GM23248 (cell line): ENCODE measurements around the gene IL2RA.

Experiments
- EZH2 ChIP-seq: fragments of 200-600 bp; sonication (generic); IDR thresholded peaks from 2 replicates; pipeline ENCODE4 v1.6.1; 2018; ENCODE audit warnings: antibody characterized with exemption, mild to moderate bottlenecking; ENCODE audit not compliant: insufficient read depth, poor library complexity, severe bottlenecking
- EZH2phosphoT487 ChIP-seq: fragments of 200-600 bp; sonication (generic); IDR thresholded peaks from 2 replicates; pipeline ENCODE4 v1.6.1; 2018; ENCODE audit warnings: antibody characterized with exemption, moderate library complexity, mild to moderate bottlenecking, low read depth; ENCODE audit not compliant: insufficient read depth

DNA sequence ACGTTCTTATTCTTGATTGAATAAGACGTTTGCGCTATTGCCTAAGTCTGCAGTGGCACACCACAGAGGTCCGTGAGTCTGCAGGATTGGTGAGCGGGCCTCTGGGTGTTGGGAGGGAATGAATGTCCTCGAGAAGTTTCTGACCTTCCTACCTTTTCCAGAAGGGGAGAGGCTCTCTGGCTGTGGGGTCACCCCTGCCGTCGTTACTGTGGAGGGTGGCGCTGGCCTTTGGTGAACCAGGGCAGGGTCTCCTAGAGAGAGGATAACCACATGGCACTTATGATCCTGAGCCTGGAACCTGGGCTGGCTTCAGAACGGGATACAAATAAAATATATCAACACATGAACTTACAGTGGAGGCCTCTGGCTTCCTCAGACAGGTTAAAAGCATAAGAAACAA lies 98.6 kb downstream of the IL2RA start:
- TF ChIP-seq EZH2phosphoT487 (no peak), EZH2 (no peak)
